Loucy (cell line): ENCODE measurements around the gene GLRX5.

ENCODE experiments used
- H2AFZ ChIP-seq: fragments of 200-600 bp; sonication (generic); 2 replicates; pipeline ENCODE4 v1.6.0; 2016; ENCODE audit warnings: antibody characterized with exemption, mild to moderate bottlenecking, low read length, moderate library complexity
- H3F3A ChIP-seq: fragments of 200-600 bp; 2 replicates; pipeline ENCODE4 v1.6.0; 2016; ENCODE audit warnings: antibody characterized with exemption, low read depth, mild to moderate bottlenecking
- H3K27me3 ChIP-seq: fragments of 200-600 bp; sonication (generic); 2 replicates; pipeline ENCODE4 v1.6.1; 2014; ENCODE audit warnings: low read length, mild to moderate bottlenecking; ENCODE audit not compliant: insufficient read depth, poor library complexity, severe bottlenecking
- H3K36me3 ChIP-seq: fragments of 200-600 bp; sonication (generic); 2 replicates; pipeline ENCODE4 v1.6.1; 2016; ENCODE audit warnings: low read length; ENCODE audit not compliant: insufficient read depth
- H3K4me1 ChIP-seq: fragments of 200-600 bp; sonication (generic); 2 replicates; pipeline ENCODE4 v1.5.1; 2014; ENCODE audit warnings: low read length, mild to moderate bottlenecking; ENCODE audit not compliant: insufficient read depth, poor library complexity, severe bottlenecking
- H3K4me2 ChIP-seq: fragments of 200-600 bp; sonication (generic); 2 replicates; pipeline ENCODE4 v1.6.0; 2014; ENCODE audit warnings: antibody characterized with exemption, low read length, low read depth, mild to moderate bottlenecking; ENCODE audit not compliant: poor library complexity, severe bottlenecking
- H3K4me3 ChIP-seq: fragments of 200-600 bp; sonication (generic); 2 replicates; pipeline ENCODE4 v1.5.1; 2014; ENCODE audit warnings: low read length, mild to moderate bottlenecking, mixed read lengths; ENCODE audit not compliant: poor library complexity, severe bottlenecking
- H3K79me2 ChIP-seq: fragments of 200-600 bp; sonication (generic); 2 replicates; pipeline ENCODE4 v1.6.1; 2014; ENCODE audit warnings: low read length; ENCODE audit not compliant: insufficient read depth
- H3K9ac ChIP-seq: fragments of 200-600 bp; sonication (generic); 2 replicates; pipeline ENCODE4 v1.6.0; 2014; ENCODE audit warnings: mild to moderate bottlenecking, low read depth, low read length, moderate library complexity; ENCODE audit not compliant: poor library complexity, severe bottlenecking
- H3K9me2 ChIP-seq: fragments of 200-600 bp; sonication (generic); replicated peaks from 2 replicates; pipeline ENCODE4 v1.6.1; 2016; ENCODE audit warnings: low read depth, low read length, mixed read lengths
- H3K9me3 ChIP-seq: fragments of 200-600 bp; sonication (generic); 2 replicates; pipeline ENCODE4 v1.6.1; 2014; ENCODE audit warnings: mild to moderate bottlenecking, antibody characterized with exemption, low read length, low read depth; ENCODE audit not compliant: insufficient read depth
- H4K20me1 ChIP-seq: fragments of 200-600 bp; sonication (generic); 2 replicates; pipeline ENCODE4 v1.6.0; 2014; ENCODE audit warnings: antibody characterized with exemption, low read length, mild to moderate bottlenecking; ENCODE audit not compliant: insufficient read depth, poor library complexity, severe bottlenecking
- CTCF ChIP-seq: fragments of 200-600 bp; sonication (generic); conservative IDR thresholded peaks from 2 replicates; pipeline ENCODE4 v1.5.1; 2014; ENCODE audit warnings: mild to moderate bottlenecking, antibody characterized with exemption, low read length
- EZH2phosphoT487 ChIP-seq: fragments of 200-600 bp; IDR thresholded peaks from 2 replicates; pipeline ENCODE4 v1.6.1; 2018; ENCODE audit warnings: antibody characterized with exemption, mild to moderate bottlenecking, moderate library complexity, borderline replicate concordance

Gene GLRX5

GRCh38 chr14:95549656-95550585 is 15.1 kb downstream of the GLRX5 start:
- peaks cover 3% of the 10 kb centered on the region for H4K20me1 ChIP-seq
- no peaks in the 10 kb centered on the region for H3K4me1 ChIP-seq
- H3K4me2 ChIP-seq = no peak overlapping the region
- no peak overlapping the region for H2AFZ ChIP-seq
- peaks cover 25% of the 10 kb centered on the region; the same call in 1 of the 2 replicates for H3K36me3 ChIP-seq
- TF ChIP-seq EZH2phosphoT487 = no peak
- H3K27me3 ChIP-seq = no peaks in the 10 kb centered on the region
- H3K4me3 ChIP-seq = no peak overlapping the region
- H3K79me2 ChIP-seq = peaks cover 3% of the 10 kb centered on the region; the same call in 1 of the 2 replicates
- no peaks in the 10 kb centered on the region for H3F3A ChIP-seq
- H3K9me3 ChIP-seq = no peaks in the 10 kb centered on the region
- H3K9me2 ChIP-seq = no peaks in the 10 kb centered on the region
- no peak overlapping the region for H3K9ac ChIP-seq

DNA sequence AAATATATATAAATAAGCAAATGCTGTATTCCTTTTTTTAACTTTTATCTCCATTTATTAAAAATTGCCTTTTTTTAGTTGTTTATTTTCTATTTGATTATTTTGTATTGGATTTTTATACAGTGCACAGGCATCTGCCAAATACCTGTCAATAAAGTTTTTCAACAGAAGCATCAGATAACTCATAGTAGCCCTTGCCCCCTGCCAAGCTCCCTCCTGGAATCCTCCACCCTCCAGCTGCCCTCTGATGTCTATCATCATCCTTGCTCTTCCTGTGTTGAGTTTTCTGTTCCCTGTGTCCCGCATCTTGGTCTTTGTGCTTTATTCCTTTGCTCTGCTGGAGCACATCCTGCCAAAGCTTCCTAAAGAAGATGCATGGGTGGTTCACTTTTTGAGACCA is 16.6 kb downstream of the GLRX5 start:
- TF ChIP-seq CTCF (no peak), EZH2phosphoT487 (no peak)
- H3K79me2 ChIP-seq = no peaks in the 10 kb centered on the region
- no peaks in the 10 kb centered on the region for H3K4me1 ChIP-seq
- no peaks in the 10 kb centered on the region for H3K9me2 ChIP-seq
- no peak overlapping the region for H3K4me3 ChIP-seq
- peaks cover 10% of the 10 kb centered on the region; the same call in 1 of the 2 replicates for H3K36me3 ChIP-seq
- H2AFZ ChIP-seq = no peak overlapping the region
- no peaks in the 10 kb centered on the region for H3K9me3 ChIP-seq
- H4K20me1 ChIP-seq = peaks cover 3% of the 10 kb centered on the region
- no peak overlapping the region for H3K4me2 ChIP-seq
- no peaks in the 10 kb centered on the region for H3F3A ChIP-seq
- no peak overlapping the region for H3K9ac ChIP-seq
- no peaks in the 10 kb centered on the region for H3K27me3 ChIP-seq

GRCh38 chr14:95553141-95553540 is 18.3 kb downstream of the GLRX5 start:
- Histone ChIP-seq H3K79me2 (no peaks in the 10 kb centered on the region), H3K4me1 (no peaks in the 10 kb centered on the region), H3K36me3 (no peaks in the 10 kb centered on the region; the same call in 1 of the 2 replicates), H3K9me2 (no peaks in the 10 kb centered on the region), H3K4me2 (no peak overlapping the region), H4K20me1 (no peaks in the 10 kb centered on the region), H3K9me3 (no peaks in the 10 kb centered on the region), H3K9ac (no peak overlapping the region), H3K27me3 (no peaks in the 10 kb centered on the region), H3K4me3 (no peak overlapping the region), H3F3A (no peaks in the 10 kb centered on the region), H2AFZ (no peak overlapping the region)
- TF ChIP-seq EZH2phosphoT487 (no peak), CTCF (no peak)
